HG03442 (cell line): ENCODE results near the gene FASN.
"Not testable (repeated sequence)": the region's sequence is repeated elsewhere in the genome, so short reads cannot be mapped to it uniquely, and the experiment has no call there.

ENCODE experiments used
- ATAC-seq: cut with Tn5 transposase; IDR thresholded peaks from one replicate; pipeline ENCODE4 v1.9.1; 2021; ENCODE audit warnings: mild to moderate bottlenecking, moderate library complexity; ENCODE audit not compliant: unreplicated experiment

FASN gene

DNA sequence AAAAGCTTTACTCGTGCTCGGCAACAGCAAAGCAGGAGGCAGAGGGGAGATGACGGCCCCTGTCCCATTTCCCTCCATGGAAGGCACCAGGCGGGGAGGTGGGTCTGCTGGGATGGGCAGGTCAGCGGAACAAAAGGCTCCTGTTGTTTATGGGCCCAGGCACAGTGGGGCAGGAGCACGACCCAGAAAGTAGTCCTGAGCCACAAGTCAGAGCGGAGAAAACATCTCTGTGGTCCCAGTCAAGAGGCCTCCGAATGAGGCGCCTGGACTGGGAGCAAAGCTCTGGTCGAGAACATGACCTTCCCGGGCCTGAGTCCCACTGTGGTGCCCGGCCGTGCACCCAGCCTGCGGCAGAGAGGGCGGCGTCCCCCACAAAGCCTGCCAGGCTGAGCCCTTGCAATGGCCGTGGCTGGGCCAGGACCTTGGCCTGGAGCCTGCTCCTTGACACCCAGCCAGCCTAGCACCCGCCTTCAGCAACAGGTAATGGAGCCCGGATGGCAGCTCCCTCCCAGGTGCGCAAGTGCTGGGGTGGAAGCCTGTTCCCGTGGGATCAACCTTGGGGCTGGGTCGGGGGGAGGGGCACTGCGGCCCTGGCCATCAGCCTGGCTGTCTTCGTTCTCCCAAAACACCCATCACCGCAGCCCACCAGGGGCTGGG is 50.0 kb downstream of the FASN start:
- no peak for ATAC-seq

DNA sequence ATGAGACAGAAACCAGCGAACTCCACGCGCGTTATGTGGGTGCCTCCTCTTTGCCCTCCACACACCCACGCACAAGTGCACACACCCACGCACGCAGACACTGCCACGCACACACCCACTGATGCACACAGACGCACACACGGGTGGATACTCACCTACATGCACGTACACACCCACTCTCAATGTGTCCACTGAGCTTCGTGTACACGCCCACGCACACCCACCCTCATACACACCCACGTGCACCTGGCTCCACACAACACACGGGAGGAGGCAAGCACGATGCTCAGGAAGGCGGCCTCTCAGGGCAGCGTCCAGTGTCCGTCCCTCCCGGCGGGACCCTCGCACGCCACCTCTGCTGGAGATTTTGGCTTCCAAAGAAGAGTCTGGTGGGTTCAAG is 50.7 kb downstream of the FASN start:
- no peak for ATAC-seq

DNA sequence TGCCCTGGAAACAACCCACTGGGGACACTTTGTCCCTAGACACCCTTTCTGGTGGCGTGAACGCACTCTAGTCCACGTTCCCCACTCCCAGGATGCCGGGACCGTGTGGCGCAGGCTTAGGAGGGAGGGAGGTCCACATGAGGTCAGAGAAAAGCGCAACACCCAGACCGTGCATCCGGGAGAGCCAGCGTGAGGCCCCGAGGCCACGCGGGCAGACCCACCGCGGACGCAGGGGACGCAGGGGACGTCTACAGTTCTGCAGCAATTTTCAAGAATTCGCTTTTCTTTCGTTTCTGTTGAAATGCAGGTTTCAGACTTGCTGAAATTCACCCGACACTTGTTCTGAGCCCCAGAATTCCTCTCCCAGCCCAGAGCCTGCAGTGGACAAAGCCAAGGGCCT is 51.1 kb downstream of the FASN start:
- no peak for ATAC-seq

DNA sequence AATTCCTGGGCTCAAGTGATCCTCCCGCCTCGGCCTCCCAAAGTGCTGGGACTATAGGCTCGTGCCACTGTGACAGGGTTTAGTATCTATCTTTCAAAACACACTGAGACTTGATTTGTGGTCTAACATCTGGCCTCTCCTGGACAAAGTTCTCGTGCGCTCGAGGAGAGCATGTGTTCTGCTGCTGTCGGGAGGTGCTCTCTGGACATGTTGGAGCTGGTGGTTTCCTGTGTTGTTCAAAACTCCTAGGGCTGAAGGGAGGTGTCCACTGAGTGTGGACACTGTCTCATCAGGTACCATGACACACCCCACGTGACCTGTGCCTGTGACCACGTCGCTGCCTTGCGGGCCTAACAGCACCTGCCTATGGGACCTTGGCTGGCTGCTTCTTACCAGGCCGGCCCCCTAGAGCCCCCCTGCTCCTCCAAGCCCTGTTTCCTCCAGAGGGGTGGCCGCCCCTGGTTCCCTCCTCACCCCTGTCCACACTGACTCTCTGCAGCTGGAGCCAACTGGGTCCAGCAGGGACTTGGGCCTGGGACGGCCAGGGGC is 52.0 kb downstream of the FASN start:
- ATAC-seq: no peak

DNA sequence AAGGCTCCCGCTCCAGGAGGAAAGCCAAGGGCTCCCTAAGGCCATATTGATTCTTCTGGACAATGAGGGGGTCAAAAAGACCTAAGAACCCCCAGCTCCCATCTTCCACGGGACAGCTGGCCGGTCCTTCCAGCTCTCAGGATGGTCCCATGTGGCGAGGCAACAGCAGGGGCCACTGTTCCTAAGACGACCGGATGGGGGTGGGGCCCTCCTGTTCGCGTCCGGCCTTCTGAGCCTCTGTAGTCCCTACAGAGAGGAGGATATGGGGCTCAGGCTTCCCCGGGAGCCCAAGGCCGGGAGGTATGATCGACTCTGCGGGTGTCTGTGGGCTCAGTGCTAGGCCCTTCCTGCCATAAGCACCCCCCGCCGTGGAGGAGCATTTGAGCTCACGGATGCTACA is 54.5 kb downstream of the FASN start:
- no peak for ATAC-seq

DNA sequence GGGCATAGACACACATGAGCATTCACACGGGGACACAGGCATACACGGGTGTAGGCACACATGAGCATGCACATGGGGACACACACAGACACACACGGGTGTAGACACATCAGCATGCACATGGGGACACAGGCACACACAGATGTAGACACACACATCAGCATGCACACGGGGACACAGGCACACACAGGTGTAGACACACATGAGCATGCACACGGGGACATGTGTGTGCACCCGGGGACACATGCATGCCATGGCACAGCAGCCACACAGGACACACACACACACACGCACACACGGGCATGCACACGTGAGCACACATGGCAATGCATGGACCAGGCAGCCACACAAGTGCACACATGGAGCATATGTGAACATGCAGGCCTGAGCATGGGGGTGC is 55.4 kb downstream of the FASN start:
- ATAC-seq: no peak

DNA sequence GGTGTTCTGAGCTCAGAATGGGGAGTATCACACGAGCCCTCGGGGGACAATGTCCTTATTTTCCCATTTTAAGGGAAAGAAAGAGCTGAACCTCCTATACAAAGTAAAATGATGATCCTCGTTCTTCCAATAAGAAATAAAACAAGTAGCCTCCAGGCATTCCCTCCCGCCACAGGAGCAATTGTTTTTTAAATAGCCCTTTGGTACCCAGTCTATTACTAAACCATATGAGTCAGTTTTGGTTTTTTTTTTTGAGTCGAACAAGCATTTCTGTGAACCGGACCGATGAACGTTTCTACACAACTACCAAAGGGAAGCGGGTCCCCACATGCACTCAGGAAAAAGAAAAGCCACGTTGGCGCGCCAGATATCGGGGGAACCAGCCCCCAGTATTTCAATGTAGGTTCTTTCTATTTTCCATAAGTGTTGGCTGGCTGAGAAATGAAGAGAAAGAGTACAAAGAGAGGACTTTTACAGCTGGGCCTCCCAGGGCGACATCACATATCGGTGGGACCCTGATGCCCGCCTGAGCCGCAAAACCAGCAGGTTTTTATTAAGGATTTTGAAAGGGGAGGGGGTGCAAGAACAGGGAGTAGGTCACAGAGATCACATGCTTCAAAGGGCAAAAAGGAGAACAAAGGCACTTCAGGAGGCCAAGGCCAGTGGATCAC is 56.8 kb downstream of the FASN start:
- no peak for ATAC-seq

DNA sequence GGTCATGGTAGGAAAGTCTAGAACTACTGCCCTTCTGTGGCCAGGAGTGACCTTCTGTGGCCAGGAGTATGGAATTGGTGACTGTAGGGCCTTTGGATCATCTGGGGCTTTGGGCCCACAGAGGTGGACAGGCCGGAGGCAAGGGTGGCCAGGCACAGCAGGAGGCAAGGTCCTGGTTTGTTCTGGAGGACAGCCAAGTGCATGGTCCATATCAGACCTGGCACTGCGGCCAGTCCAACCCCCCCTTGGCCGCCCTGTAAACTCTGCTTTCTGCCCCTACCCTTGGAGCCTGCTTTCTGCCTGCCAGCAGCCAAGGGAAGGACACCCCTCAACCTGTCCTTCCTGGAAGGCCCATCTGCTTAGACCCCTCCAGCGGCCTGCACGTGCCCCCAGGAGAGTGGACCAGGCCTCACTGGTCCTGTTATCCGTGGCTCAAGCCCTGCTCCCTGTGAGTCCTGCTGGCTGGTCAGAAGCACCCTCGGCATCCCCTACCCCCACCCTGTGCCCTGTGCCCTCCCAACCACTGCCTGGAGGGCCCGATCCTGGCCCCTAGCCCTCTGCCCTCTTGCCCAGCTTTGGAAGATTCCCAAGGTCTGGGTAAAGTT is 58.2 kb downstream of the FASN start:
- ATAC-seq: no peak

DNA sequence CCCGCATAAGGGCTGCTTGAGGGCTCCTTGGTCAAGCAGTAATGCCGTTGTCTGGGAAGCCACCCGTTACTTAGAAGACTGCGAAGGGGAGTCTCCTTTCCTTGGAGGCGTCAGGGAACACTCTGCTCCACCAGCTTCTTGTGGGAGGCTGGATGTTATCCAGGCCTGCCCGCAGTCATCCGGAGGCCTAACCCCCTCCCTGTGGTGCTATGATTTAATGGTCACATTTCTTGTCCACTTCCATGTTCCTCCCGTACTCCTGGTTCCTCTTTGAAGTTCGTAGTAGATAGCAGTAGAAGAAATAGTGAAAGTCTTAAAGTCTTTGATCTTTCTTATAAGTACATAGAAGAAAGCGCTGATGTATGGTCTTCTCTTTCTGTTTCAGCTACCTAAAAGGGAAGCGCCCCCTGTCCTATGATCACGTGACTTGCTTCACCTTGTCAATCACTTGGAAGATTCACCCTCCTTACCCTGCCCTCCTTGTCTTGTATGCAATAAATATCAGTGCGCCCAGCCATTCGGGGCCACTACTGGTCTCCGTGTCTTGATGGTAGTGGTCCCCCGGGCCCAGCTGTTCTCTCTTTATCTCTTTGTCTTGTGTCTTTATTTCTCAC is 59.1 kb downstream of the FASN start:
- not testable (repeated sequence) for ATAC-seq

DNA sequence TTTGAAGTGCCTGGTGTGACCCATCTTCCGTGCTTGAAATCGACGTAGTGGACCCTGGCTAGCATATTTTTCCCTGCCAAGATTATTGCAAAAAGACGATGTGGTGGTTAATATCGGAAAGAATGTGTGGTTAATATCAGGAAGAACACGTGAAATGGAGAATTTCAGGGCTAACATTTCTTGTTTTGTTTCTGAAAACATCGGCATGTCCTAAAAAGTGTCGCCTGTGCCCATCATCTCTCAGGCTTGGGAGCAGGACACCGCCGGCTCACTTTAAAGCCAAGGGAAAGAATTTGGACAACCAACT is 60.2 kb downstream of the FASN start:
- ATAC-seq: no peak

DNA sequence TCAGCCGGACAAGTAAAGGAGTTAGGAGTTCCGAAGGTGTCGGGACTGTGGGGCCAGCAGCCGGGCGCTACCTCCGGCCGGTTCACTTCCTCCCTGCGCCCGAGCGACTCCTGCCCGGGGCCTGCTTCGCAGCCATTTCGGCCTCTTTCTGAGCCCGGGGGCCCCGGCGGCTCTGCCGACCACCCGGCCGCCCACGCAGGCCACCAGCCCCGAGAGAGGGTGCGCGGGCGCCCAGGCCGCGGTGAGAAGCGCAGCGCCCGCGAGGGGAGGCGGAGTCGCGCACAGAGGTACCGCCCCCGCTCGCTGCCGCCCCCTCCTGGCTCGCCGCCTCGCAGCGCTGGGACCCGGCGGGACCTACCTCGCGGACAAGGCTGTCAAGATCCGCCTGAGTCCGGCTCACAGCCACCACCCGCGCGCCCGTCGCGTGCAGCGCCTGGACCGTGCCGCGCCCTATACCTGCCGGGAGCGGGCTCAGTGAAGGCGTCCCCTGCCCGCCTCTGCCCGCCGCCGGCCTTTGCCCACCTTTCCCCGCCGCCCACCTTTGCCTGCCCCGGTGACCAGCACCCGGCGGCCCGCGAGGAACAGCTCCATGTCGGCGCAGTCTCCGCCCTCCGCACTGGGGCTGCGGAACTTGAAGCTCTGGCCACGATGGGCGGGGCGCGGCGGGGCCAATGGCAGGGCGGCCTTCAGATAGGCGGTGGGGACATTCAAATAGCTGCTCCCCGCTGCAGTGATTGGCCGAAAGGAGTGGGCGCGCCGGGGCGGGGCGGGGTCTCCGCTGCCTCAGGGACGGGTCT is 60.7 kb downstream of the FASN start, which contains the start of gene DCXR:
TSS of gene DCXR (minus strand) at position 606 of the 797 bp plus-strand sequence. CDS start at position 591, 15 bp downstream.
- peak; percentile 86 for ATAC-seq

DNA sequence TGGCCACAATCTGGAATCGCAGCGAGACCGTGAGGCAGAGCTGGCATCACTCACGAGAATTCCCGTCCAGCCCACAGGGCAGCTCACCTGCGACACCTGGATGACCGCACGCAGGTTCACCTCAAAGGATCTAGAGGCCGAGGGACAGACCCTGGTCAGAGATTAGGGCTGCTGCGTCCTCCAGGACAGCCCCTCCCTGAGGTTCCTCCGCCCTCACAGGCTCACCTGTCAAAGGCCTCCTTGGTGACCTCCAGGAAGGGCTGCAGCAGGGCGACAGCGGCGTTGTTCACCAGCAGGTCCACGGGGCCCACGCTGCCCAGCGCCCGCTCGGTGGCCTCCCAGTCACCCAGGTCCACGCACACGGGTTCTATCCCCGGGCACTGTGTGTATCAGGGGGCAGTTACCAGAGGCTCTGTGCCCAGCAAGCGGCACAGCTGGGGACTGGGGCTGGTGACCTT is 61.4 kb downstream of the FASN start:
- ATAC-seq: no peak

DNA sequence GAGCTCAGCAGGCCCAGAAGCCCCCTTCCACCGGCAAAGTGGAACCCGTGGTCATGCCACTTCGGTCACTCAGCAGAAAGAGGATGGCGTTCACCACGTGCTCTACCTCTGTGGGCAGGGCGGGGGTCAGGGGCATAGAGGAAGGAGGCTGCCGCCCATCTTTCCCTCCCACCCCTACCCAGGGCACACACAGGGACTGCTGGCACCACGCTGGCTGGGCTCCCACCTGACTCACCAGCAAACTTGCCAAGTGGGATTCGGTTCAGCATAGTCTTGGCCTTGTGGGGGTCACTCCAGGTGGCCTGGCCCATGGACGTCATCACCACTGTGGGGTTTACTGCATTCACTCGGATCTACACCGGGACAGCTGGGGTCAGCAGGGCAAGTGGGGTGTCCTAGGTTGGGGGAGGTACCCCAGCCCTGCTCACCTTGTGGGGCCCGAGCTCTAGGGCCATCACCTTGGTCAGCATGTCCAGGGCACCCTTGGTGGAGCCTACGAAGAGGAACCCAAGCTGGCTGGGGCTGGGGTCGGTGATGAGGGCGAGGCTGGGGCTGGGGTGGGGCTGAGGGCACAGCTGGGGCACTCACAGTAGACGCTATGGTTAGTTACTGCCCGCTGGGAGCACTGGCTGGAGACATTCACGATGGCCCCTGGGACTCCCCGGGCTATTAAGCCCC is 61.9 kb downstream of the FASN start:
- ATAC-seq: no peak

DNA sequence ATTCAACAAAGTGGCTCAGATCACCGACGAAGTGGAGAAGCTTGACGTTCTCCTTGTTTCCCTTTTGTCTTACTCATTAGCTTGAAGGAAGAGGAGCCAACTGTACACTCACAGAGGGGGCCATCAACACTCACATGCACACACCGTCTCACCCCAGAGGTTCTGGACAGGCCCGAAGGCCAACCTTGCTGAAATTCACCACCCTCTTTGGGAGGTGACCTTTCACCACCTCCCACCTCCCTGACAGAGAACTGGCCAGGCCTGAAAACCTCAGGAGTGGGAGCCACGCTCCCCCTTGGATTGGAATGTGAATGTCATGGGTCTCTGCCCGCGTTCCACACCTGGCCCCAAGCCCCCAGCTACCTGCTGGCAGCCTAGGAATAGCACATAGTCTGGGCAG is 62.5 kb downstream of the FASN start:
- no peak for ATAC-seq

DNA sequence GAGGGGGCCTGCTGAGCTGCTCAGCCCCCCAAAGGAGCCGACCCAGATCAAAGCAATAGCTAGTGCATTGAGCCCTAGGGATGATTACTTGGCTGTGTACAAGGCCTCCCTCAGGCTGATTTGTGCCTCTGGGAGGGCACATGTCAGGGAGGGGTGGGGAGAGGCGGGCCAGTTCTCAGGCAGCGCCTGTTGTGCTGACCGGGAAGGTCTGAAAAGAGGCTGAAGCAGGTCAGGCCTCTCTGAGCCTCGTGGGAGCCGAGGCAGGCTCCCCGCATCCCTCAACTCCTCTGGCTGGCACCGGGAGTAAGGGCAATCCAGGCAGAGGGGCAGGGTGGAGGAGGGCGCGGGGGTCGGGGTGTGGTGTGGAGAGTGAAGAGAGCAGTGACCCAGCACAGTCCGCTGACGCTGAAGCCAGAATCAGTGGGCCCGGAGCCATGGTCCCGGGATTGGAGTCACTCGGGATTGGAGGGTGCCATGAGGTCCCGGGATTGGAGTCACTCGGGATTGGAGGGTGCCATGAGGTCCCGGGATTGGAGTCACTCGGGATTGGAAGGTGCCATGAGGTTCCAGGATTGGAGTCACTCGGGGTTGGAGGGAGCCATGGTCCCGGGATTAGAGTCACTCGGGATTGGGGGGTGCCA is 63.5 kb downstream of the FASN start:
- ATAC-seq: no peak

DNA sequence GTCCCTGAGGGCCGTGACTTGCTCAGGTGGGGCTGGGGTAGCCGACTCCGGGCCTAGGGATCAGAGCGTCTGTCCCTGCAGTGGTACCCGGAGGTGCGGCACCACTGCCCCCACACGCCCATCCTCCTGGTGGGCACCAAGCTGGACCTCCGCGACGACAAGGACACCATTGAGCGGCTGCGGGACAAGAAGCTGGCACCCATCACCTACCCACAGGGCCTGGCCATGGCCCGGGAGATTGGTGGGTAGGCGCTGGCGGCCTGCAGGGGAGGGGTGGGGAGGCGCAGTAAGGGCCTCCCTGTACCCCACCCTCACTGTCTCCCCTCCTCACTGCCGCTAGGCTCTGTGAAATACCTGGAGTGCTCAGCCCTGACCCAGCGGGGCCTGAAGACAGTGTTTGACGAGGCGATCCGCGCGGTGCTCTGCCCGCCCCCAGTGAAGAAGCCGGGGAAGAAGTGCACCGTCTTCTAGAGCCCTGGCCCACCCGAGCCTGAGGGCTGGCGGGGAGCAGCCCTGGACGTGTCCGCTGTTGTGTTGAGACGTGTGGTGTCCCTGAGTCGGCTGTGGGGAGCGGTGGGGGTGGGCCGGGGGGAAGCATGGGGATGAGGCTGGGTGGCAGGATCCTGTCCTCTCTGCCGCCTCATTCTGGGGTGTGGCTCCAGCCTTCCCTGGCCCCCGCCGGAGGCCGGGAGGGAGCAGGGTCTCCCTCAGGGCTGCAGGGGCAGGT is 64.5 kb downstream of the FASN start:
- ATAC-seq: no peak

DNA sequence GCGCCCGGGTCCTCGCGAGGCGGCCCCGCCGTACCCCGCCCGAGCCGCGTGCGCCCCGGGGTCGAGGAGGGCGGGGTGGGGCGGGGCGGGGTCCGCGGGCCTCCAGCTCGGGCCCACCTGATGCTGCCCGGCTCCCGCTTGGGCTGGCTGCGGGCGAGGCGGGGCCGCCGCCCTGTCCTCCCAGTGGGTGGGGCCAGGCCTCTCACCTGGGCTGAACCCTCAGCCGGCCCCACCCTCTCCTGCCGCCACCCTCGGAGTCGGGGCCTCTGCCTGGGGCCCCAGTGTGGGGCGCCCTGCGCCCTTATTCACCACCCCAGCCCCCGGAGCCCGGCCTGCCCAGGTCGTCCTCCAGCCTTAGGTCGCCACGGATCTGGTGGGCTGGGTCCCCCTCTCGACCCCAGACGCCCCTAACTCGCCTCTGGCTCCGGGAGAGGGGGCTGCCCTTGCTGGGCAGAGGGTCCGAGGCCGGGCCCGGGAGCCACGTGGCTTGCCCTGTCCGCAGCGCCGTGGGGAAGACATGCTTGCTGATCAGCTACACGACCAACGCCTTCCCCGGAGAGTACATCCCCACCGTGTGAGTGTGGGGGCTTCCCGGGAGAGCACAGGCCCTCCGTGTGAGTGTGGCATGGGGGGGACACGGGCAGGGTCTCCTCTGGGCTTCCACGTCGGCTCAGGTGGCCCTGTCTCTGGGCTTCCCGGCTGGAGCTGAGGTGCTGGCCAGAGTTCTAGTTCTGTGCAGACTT is 66.0 kb downstream of the FASN start:
- no peak for ATAC-seq

DNA sequence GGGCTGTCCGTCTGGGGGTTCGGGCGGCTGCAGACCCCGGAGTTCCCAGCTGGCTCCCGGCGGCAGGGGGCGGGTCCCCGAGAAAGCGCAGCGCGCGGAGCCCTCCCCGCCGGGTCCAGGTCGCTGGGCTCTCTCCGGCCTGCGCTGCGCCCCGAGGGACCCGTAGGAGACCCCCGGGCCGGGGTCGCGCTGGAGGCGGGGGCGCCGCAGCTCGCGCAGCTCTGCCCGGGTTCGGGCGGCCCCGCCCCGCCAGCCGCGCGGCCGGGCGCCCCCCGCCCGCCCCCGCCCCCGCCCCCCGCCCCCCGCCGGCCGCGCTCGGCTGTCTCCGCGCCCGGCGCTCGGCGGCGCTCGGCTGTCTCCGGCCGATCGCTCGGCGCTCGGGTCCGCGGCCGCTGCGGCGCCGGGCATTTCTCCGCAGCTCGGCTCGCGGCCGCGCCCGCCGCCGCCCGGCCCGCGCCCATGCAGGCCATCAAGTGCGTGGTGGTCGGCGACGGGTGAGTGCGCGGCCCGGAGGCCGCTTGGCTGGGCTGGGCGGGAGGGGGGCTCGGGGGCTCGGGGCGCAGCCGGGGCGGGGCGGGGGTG is 66.6 kb downstream of the FASN start, which contains the start of gene RAC3:
TSS of gene RAC3 (plus strand) at position 376 of the 582 bp plus-strand sequence. CDS start at position 460, 84 bp downstream.
- peak; percentile 4 for ATAC-seq
